Central memory CD4-positive, alpha-beta T cell (primary cell): Measurements from ENCODE around the gene RFLNA.

Source experiments
- DNase-seq: peaks from one replicate; pipeline ENCODE4 v3.0.0; 2022

RFLNA gene

DNA sequence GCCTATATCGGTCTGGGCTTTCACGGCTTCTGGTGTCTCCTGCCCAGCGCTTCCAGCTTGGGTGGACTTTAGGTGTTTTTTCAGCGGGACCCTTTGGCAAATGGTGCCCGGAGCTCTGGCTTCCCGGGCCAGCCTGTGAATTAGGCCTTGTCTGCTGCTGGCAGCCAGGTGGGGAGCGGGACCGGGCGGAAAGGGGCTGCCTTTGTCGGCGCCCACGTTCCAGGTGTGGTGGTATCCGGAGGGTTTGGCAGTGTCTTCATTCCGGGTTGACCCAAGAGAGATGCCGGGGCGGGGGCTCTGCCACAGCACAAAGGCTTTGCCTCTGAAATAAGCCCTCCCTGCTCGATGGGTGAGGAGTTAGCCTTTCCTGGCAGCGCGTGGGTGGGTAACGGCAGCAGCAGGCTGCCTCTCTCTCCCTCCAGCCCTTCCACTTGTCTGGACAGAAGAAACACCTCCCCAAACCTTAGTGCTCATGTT lies 9.5 kb downstream of the RFLNA start:
- no peak for DNase-seq

DNA sequence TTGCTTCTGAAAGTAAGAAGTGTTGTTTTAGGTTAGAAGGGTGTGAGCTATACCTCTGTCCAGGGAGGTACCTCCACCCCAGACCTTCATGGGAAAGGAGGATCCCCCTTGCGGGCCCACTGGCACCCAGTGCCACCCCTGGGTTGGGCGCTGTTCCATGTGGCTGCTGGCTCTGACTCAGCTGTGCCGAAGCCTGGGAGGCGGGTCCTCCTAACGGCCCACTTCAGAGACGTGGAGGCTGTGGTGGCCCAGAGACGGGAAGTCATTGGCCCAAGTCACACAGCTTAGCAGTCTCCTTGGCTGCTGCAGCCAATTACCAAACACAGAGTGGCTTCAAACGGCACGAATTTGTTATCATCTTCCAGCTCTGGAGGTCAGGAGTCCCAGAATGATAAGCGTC lies 10.2 kb downstream of the RFLNA start:
- DNase-seq, result no peak

DNA sequence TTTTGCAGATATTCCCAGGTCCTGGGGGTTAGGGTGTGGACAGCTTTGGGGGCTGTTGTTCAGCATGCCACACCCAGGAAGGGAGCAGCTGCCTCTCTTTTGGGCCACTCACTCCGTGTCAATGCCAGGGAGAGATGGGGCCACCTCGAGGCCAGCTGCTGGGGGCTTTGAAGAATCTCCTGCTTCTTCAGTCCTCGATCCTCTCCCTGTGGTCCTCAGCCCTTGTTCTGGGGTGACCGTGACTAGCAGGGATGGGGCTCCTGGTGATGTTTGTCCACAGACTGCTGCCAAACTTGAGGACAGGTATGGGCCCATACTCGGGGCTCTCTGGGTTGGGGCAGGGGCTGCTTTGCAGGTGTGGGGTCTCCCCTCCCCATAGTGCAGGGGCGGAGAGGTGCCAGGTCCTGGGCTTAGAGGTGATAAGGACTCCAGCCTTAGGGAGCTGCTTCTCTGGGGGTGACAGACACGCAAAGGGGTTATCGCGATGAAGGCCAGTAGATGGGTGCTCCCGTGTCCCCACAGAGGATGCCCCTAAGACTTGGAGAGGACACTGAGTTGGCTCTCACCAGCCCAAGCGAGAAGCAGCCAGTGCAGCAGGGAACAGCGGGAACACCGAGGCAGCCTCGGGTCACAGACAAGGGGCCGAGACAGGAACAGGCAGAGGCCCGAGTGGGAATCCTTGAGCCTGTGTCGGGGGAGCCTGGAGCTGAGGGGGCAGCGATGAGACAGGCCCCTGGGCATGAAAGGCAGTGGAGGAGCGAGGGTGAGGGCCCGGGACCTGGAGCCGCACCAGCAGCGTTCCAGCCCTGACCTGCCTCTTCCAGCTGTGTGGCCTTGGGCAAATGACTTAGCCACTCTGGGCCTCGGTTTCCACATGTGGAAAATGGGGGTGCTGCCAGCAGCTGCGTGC lies 11.1 kb downstream of the RFLNA start:
- DNase-seq, result no peak

DNA sequence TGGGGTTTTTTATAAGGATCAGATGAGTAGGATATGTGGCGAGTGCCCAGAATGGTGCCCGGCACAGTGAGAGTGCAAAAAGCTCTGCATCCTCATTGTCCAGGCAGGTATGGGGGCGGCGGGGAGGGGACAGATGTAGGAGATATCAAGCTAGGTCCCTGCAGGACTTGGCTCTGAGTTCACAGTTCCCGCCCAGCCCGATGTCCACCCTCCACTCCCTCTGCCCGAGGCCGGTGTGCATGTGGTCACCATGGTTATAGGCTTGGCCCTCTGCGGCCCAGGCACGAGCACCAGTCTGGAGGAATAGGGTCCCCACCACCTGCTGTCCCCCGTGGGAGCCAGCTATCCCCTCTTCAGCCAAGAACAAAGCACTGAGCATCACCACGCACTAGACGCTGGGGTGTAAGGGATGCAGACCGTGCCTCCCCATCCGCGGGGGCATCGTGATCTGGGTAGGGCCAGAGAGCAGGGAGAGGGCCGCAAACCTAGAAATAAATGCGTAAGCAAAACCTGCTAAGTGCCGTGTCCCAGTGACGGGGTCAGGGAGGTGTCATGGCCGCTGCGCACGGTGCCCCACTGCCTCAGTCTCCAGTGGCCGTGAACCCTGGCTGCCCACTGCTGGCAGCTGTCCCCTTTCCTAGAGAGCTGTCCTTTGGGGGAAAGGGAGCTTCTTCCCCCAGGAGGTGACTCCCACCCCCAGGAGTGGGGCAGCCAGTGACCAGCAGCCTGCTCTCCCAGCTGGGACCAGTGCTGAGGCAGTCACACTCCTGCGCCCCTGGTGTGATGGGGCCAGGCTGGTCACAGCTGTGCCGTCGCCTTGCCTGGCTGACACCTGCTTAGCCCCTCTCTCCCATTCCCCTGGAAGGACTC lies 12.0 kb downstream of the RFLNA start:
- no peak for DNase-seq

DNA sequence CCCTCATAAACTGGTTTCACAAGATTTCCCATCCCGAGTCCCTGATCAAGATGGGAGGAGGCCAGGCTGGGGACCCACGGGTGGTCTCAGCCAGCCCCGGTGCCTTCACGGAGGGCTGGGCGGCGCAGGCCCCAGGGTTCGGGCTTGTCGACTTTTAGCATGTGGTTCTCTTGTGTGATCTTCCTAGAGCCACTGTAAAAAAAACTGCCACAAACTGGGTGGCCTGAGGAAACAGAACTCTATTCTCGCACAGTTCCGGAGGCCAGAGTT lies 12.6 kb downstream of the RFLNA start:
- DNase-seq, result no peak

DNA sequence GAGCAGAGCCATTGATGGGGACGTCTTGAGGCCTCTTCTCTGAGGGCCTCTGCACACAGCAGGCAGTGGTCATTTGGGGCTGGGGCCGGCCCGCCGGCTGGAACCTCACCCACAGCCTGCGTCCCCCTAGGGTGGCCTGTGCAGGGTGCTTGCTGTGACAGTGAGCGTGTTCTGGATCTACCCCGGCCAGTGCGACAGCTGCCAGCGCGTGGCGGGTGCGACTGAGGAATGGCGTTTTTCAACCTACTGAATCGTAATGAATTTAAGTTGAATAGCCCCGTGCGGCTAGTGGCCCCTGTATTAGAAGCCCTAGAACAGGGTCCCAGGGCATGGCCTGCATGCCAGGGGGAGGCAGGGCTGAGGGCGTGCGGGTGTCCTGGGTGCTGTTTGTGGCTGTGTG lies 13.8 kb downstream of the RFLNA start:
- DNase-seq, result no peak

DNA sequence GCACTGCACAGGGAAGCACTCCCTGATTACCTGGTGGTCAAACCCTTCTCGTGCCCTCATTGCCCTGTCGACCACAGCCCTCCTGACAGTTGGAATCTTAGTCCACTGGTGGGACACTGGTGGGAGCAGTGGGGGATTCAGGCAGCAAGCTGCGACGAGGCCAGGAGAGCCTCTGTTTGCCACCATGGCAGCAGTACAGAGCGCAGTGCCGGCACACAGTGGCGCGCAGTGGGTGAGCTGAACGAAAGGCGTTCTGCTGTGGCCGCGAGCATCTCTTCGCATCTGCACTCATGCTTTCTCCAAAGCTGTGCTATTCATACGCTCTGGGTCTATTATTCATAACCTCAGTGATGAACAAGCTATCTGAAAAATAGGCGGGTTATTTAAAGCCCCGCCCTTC lies 14.3 kb downstream of the RFLNA start:
- no peak for DNase-seq

DNA sequence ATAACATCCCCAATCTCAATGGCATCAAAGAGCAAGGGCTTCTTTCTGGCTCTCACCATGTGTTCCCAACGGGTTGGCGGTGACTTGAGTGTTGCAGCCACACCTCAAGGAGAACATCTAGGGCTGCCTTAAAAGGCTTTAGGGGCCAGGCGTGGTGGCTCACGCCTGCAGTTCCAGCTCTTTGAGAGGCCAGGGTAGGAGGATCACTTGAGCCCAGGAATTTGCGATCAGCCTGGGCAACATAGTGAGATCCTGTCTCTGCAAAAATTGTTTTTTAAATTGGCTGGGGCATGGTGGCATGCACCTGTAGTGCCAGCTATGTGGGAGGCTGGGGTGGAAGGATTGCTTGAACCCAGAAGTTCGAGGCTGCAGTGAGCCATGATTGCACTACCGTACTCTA lies 14.9 kb downstream of the RFLNA start:
- DNase-seq, result no peak

DNA sequence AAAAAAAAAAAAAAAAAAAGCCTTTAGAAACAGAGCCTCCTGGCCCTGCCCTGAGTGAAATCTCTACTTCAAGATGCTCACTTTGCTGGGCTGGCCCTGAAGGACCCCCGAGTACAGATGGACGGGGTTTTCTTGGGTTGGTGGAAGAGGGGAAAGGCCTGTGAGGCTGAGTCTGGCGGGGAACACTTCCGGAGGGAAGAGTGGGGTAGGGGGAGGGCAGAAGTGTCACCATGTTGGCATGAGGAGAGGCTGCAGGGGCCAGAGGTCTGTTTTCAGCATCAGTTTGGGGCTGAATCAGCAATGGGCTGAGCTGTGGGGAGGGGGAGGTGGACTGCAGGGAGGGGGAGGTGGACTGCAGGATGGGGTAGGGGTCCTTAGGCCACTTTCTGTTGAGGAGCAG lies 15.3 kb downstream of the RFLNA start:
- no peak for DNase-seq

DNA sequence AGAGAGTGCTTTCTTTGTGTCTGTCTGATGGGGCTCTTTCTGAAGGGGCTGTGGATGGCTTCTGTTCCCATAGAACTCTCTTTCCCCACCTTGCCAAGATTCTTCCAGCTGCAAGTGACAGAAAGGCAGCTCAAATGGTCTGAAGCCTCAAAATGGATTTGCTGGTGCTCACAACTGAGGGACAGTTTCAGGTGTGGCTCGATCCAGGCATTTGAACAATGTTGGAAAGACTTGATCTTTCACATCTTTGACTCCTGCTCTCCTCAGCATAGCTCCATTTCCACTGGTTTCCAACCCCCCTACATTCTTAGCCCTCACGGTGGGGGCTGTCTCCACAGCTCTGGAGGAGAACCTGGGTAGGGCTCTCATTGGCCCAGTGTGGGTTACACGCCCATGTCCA lies 15.9 kb downstream of the RFLNA start:
- no peak for DNase-seq

DNA sequence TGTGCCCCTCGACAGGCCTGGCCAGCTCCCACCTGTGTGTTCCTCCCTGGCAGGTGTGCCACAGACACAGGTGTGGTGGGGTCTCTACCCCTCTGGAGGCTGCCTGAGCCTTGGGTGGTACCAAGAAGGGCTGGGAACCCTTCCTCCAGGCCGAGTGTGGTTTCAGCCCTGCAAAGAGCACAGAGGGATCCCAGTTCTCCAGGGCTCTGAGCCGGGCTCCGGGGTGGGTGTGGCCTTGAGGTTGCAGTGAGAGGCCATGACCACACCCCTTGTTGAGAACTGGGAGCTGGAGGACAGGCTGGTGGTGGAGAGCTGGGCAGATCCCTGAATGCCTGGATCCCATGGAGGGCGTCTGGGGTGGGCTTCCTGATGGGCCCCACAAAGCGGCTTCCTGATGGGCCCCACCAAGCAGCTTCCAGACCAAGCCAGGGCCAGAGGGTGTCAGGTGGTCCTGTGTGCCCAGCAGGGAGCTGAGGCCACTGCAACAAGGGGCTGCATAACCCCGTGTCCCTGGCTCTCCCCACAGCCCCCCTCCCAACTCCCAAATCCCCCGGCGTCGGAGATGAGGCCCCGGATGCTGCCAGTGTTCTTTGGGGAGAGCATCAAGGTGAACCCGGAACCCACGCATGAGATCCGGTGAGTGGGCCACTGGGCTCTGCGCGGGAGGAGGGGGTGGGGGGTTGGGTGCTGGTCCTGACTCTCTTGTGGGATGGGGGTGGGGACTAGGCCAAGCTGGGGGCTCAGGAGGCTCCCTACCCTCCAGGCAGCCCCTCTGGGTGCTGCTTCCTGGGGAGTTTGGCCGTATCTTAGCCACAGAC lies 16.6 kb downstream of the RFLNA start:
- no peak for DNase-seq

DNA sequence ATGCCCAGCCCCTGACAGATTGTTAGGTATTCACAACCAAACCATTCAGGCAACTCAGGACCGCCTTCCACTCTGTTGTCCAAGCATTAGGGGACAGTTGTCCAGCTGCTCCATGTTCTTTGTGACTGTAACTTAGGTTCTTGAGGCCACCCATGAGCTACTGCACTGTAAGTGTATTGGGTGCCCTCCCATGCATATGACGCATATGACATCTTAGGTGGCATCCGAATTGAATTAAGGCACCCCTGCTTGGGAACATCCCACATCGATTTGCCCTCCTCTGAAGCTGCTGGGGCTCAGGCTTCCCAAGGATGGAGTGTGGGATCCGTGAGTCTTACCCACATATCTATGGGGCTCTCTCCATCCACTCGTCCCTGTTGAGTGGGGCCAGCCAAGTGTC lies 17.7 kb downstream of the RFLNA start:
- no peak for DNase-seq

DNA sequence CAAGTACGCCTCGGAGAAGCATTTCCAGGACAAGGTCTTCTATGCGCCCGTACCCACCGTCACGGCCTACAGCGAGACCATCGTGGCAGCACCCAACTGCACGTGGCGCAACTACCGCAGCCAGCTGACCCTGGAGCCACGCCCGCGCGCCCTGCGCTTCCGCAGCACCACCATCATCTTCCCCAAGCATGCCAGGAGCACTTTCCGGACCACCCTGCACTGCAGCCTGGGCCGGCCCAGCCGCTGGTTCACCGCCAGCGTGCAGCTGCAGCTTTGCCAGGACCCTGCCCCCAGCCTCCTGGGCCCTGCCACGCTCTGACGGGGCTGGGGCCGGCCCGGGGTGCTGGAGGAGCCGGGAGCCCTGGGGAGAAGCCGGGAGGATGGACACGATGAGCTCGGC lies 19.3 kb downstream of the RFLNA start:
- no peak for DNase-seq

DNA sequence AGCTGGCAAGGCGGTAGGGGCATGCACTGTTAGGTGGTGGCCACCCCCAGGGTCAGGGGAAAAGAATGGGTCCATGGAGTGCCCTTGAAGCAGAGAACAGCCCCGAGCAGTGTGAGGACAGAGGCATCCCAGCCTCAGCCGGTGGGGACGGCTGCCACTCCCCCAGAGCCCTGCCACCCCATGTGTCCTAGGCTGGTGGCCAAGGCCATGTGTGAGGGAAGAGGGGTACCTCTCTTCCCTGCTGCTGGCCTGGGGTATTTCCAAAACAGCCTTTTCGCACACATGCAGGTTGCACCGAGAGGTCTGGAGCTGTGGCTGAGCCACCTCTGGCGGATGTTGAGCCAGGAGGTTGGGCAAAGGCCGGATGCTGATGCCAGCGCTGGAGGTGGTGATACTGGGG lies 19.9 kb downstream of the RFLNA start:
- DNase-seq, result no peak

DNA sequence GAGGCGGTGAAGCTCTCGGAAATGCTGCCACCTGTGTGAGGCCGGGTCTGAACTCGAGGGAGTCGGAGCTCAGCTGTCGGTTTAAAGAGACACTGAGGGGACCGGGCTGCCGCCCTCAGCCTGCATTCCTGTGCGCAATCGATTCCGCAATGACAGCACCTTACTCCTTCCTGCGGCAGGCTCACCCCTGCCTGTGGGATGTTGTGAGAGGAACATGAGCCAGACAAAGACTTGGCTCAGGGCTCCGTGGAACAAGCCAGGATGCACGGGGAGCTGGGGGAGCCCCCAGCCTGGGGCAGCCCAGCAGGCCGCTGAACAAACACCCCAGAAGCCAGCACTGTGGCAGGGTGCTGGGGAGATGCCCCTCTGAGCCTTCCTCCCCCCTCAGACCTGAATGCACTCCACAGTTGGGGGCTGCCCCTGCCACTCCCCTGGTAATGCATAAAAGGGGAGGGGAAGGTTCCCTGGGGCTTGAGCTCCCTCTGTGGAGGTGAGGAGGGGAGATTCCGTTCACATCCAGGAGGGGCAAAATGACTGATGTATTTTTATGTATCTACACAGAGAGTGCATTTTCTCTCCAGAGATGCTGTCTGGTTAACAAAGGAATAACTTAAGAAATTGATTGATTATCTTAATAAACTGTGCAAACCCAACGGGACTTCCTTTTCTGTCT lies 20.6 kb downstream of the RFLNA start:
- DNase-seq, result no peak

DNA sequence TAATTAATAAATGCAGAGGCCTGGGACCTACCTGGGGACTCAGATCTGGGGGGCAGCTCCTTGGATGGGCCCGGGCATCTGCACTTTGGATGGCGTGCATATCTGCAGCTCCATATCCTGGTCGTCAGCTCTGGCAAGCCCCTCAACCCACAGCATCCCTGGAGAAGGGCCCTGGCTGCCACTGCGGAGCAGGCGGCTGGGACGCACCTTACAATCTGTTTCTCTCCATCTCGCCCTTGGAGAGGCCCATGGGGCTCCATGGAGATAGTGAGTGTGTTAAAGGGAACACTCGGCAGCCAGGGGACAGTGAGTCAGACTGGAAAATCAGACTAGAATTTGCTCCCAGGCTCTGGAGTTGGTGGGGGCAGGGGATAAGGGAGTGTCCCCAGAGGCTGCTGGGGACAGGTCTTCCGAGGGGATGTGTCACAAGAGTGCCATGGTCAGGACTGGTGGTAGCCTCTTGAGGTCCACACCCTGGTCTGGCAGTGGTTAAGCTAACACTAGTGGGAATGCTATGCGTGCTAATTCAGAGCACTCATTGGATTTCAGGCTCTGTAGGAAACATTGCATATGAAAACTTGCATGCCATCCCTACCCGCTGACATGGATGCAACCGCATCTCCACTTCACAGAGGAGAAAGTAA lies 21.5 kb downstream of the RFLNA start:
- DNase-seq, result no peak

DNA sequence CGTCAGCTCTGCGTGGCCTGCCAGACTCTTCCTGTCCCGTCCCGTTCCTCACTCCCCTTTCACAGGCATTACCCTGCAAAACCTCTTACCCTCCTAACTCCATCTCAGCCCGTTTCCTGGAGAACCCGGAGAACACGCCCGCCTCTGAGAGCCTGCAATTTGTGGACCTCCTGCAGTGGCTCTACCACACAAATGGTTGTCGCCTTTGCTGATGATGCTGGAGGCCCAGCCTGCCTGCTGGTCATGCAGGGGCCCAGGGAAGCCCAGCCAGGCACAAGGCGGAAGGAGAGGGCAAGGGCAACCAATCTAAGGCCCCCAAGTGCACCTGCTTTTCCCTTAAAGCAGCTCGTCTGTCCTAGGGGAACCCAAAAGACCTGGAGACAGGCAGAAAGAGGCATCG lies 22.5 kb downstream of the RFLNA start:
- DNase-seq, result no peak

DNA sequence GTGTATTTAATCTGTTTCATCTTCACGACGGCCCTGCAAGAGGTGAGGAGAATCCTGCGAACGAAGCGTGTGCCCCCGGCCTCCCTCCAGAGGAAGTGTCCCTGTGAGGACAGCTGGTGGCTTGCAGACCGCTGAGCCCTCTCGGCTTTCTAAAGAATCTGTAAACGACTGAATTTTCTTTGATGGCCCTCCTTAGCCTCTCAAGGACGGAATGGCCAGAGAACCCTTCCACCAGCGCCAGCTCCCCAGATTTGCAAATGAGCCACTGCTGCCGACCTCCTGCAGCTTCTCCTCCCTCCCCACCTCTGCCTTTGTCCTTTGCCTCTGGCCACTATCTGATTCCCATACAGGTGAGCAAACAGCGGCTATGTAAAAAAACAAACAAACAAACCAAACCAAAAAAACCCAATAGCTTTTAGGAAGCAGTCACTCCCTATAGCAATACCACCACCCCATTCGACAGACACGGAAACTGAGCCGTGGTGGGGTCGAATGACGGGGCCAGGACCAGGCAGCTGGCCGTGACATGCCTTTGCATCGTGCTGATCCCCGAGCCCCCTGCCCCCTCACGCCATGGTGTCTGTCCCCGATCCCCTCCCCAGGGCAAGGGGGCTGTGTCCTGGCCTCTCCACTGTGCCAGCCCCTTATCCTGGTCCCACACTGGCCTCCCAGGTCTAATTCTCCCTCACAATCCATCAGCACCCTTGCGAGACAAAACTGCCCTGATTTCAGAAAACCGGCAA lies 23.6 kb downstream of the RFLNA start:
- no peak for DNase-seq

DNA sequence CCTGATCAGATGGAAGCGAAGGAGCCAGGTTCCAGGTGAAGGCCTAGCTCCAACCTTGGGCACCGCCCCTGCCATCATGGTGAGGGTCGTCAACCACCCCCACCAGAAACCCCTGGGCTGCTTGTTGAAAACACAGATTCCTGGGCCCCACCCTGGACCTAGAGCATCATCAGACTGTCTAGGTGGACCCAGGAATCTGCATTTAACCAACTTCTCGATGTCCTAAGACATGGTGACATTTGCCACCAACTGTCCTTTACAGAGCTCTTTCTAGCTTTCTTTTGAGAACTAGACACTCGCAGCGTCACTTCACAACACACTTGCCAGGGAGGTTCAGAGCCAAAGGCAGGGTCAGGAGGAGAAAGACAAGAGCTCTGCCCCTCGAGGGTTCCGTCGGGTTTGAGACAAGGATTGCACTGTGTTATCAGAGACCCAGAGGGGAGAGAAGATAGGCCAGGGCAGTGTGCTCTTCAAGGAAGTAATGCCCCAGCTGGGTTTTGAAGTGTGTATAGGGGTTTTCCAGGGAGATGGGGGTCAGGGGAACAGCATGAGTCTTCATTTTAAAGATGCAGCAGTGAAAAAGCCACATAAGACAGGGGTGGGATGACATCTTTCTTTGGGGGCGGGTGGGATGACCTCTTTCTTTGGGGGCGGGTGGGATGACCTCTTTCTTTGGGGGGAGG lies 24.6 kb downstream of the RFLNA start:
- DNase-seq, result no peak

DNA sequence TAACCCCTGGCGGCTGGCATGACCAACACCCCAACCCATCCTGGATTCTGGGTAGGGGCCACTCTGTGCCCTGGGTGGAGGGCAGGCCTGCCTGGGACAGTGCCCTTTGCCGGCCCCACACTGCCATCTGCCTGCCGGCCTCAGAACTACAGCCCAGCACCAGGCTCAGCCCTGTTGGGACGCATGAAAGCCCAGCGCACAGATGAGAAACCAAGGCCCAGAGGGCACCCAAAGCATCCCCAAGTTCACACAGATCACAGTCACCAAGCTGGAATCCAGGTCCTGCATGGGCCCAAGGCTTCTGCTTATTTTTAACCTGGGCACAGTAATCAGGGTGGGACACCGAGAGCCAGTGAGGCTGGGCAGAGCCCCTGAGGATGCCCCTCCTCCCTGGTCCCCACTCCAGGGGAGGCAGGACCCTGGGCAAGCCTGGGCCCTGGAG lies 26.2 kb downstream of the RFLNA start:
- peak; percentile 28 for DNase-seq
